Effector memory CD4-positive, alpha-beta T cell (primary cell): ENCODE results near the gene ULK4.
"Not testable (repeated sequence)": the region's sequence is repeated elsewhere in the genome, so short reads cannot be mapped to it uniquely, and the experiment has no call there.

Source experiments
- DNase-seq, 3 donors: peaks; one replicate each; pipeline ENCODE4 v3.0.0-alpha.2; 2020
- H3K27ac ChIP-seq: 2 replicates; pipeline ENCODE4 v1.7.0; 2013; ENCODE audit warnings: mild to moderate bottlenecking, low read length, moderate library complexity; ENCODE audit not compliant: insufficient read depth, poor library complexity, severe bottlenecking
- H3K27me3 ChIP-seq: replicated peaks from 2 replicates; pipeline ENCODE4 v1.7.0; 2013; ENCODE audit warnings: mild to moderate bottlenecking, low read length; ENCODE audit not compliant: insufficient read depth, control insufficient read depth, poor library complexity, severe bottlenecking
- H3K36me3 ChIP-seq: 2 replicates; pipeline ENCODE4 v1.7.0; 2013; ENCODE audit warnings: mild to moderate bottlenecking, low read length, moderate library complexity; ENCODE audit not compliant: control insufficient read depth, insufficient read depth
- H3K4me1 ChIP-seq: 2 replicates; pipeline ENCODE4 v1.7.0; 2013; ENCODE audit warnings: low read length, mild to moderate bottlenecking; ENCODE audit not compliant: control insufficient read depth, insufficient read depth, poor library complexity, severe bottlenecking
- H3K4me3 ChIP-seq: 2 replicates; pipeline ENCODE4 v1.7.0; 2013; ENCODE audit warnings: low read length, low read depth, mild to moderate bottlenecking; ENCODE audit not compliant: insufficient read depth, poor library complexity, severe bottlenecking
- H3K9me3 ChIP-seq: 2 replicates; pipeline ENCODE4 v1.7.0; 2013; ENCODE audit warnings: mild to moderate bottlenecking, low read length, moderate library complexity; ENCODE audit not compliant: control insufficient read depth

Gene ULK4

DNA sequence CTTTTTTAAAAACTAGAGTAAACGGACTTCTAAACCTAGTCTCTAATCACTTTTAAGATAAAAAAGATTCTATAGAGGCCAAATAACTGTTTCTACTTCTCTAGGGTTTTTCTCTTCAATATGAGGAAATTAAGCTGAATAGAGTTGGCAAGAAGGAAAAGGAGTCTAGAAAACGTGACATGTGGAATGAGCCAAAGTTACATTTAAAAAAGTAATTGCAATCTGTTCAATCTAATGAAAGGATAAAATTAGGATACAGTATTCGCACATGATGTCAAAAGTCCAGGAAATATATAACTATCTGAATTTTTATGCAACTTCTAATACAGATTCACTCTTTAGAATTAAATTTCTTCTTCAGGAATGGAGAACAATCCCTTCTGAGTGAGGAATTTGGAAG is 300.1 kb downstream of the ULK4 start:
- H3K4me3 ChIP-seq, result no peak overlapping the region
- H3K27ac ChIP-seq, result no peak overlapping the region
- H3K9me3 ChIP-seq, result no peaks in the 10 kb centered on the region
- H3K27me3 ChIP-seq, result no peaks in the 10 kb centered on the region
- H3K4me1 ChIP-seq, result no peaks in the 10 kb centered on the region
- DNase-seq, result no peak
- H3K36me3 ChIP-seq, result no peaks in the 10 kb centered on the region

DNA sequence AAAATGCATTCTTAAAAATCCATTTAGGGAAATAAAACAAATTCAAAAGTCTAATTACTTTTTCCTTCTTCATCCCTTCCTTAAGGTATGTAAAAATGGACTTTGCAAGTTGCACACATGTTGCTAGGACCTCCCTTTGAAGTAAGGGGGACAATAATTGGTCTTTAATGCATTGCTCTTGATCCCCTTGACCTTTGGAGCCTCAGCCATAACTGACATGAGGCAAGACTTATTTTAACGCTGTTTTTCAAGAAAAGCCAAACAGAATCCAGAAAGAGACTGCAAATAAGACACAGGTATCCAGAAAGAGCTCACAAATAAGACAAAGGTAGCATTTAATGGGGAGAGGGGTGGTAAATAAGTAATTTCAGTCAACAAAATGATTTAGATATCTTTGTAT is 301.4 kb downstream of the ULK4 start:
- Histone ChIP-seq H3K9me3 (no peaks in the 10 kb centered on the region), H3K27me3 (no peaks in the 10 kb centered on the region), H3K36me3 (no peaks in the 10 kb centered on the region), H3K4me3 (no peak overlapping the region), H3K4me1 (no peaks in the 10 kb centered on the region), H3K27ac (no peak overlapping the region)
- DNase-seq, result no peak

DNA sequence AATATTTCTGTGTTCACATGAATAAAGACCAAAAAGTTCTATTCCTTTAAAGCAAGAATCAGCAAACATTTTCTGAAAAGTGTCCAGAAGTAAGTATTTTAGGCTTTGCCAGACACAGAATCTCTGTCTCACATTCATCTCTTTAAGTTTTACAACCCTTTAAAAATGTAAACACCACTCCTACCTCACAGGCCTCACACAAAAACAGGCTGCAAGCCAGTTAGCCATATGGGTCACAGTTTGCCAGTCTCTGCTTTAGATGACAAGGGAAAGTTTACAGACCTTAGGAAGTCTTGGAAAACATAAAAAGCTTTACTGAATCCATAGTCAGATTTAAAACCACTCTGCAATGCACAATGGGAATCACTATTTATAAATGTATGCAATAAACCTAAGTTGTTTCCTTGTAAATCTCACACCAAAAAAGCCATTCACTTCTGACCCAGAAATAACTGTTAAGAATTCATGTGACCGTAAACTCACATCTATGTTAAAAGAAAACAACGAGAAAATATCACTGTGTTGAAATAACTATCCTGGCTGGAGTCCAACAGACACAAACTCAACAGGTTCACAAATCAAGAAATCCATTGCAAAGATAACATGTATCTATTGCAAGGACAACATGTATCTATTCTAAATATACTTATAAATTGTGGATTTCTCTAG is 308.2 kb downstream of the ULK4 start:
- Histone ChIP-seq H3K27me3 (no peaks in the 10 kb centered on the region), H3K4me1 (no peaks in the 10 kb centered on the region), H3K27ac (no peak overlapping the region), H3K9me3 (no peaks in the 10 kb centered on the region), H3K4me3 (no peak overlapping the region), H3K36me3 (no peaks in the 10 kb centered on the region)
- no peak for DNase-seq

DNA sequence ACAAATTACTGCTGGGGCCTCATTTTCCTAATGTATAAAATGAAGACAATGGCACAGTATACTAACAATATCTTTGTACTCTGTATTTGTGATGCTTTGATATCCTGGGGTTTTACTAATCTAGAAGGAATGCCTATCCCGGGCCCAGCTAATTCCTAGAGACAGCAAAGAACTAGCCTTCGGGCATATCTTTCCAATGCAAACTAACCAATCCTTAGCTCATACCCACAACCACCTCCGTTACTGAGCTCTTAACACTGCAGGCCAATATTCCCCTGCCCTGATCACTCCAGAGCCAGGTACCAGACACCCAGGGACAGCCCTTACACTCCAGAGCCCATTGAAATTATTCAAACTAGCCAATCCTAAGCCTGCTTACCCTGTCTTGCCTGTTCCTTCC is 309.0 kb downstream of the ULK4 start:
- Histone ChIP-seq H3K9me3 (no peaks in the 10 kb centered on the region), H3K4me3 (no peak overlapping the region), H3K4me1 (no peaks in the 10 kb centered on the region), H3K27ac (no peak overlapping the region), H3K36me3 (no peaks in the 10 kb centered on the region), H3K27me3 (no peaks in the 10 kb centered on the region)
- DNase-seq, result no peak

DNA sequence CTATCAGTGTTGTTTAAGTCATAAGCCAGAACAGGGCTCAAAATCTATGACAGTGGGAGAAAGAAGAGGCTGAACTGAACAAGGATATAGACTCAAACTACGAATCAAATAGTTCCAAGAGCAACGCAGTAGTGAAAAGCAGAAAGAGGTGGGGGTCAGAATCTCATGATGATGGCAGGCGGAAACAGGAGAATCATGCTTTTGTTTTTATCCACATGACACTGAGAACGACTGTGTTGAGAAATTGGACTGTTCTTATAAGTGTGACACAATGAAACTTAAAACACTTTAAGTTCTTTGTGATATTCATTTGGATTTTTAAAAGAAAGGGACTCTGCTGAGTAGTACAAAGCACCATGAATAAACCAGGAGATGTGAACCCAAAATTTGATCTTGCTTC is 309.4 kb downstream of the ULK4 start:
- Histone ChIP-seq H3K27ac (no peak overlapping the region), H3K9me3 (no peaks in the 10 kb centered on the region), H3K4me3 (no peak overlapping the region), H3K27me3 (no peaks in the 10 kb centered on the region), H3K36me3 (no peaks in the 10 kb centered on the region), H3K4me1 (no peaks in the 10 kb centered on the region)
- no peak for DNase-seq

DNA sequence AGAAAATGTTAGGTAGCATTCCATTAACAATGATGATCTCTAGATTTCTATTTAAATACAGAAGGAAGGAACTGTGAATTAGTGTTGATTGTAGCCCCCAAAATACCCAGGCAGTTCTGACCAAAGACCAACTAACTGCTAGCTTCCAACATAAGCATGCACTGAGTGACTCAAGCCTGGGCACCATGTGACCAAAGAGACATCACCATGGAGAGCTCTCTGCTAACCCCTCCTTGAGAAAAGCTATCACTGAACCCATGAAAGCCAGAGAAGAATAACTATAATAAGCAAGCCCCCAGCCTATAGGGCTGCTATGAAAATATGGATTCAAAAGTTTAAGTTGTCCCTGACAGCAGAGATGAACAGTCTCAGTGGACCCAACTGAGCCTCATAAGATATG is 310.2 kb downstream of the ULK4 start:
- no peak overlapping the region for H3K4me3 ChIP-seq
- no peak overlapping the region for H3K27ac ChIP-seq
- H3K36me3 ChIP-seq, result no peaks in the 10 kb centered on the region
- DNase-seq, result no peak
- H3K27me3 ChIP-seq, result no peaks in the 10 kb centered on the region
- no peaks in the 10 kb centered on the region for H3K9me3 ChIP-seq
- H3K4me1 ChIP-seq, result no peaks in the 10 kb centered on the region

DNA sequence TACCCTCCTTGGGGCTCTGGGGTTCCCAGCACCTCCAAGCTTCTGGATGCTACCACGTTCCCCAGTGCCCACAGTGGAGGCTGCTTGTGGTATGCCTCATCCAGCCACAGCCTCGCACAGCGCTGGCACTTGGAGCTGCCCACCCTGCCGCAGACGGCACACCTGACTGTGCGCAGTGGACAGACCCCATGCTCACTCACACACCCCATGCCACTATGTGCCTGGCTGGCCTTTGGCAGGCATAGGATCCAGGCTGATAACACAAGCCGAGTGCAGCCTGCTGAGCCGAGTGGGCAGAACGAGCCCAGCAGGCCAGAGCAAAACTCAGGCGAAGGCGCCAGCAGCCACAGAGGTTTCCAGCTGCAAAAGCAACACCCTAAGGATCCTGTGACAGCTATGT is 311.5 kb downstream of the ULK4 start:
- H3K27ac ChIP-seq, result no peak overlapping the region
- no peak for DNase-seq
- no peak overlapping the region for H3K4me3 ChIP-seq
- no peaks in the 10 kb centered on the region for H3K27me3 ChIP-seq
- no peaks in the 10 kb centered on the region for H3K9me3 ChIP-seq
- H3K4me1 ChIP-seq, result no peaks in the 10 kb centered on the region
- no peaks in the 10 kb centered on the region for H3K36me3 ChIP-seq

DNA sequence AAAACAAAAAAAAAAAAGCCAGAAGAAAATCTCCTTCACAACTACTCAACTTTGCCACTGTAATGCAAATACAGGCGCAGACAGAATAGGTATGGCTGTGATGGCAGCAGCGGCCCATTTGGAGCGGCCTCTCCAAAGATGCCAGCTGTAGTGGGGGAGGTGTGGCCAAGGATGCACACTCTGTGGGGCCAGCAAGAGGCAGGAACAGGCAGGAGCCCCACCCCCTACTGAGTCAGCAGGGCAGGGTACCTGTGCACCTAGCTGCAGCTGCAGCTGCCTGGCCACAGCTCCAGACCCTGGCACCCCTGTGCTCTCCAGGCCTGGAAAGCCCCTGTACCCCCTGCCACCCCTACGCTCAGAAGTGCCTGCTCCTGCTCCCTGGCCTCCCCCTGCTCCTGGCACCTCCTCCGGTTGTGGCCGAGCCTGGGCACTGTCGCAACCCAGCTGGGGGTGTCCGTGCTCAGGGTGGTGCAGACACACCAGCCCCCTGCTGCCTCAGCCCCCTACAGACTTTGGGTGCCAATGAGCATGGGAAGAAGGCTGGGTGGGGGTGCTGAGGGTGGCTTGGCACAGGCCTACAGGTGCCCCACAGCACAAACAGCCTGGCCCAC is 312.7 kb downstream of the ULK4 start:
- DNase-seq, result no peak
- no peak overlapping the region for H3K27ac ChIP-seq
- H3K4me1 ChIP-seq, result no peaks in the 10 kb centered on the region
- H3K9me3 ChIP-seq, result no peaks in the 10 kb centered on the region
- H3K27me3 ChIP-seq, result no peaks in the 10 kb centered on the region
- no peak overlapping the region for H3K4me3 ChIP-seq
- no peaks in the 10 kb centered on the region for H3K36me3 ChIP-seq

DNA sequence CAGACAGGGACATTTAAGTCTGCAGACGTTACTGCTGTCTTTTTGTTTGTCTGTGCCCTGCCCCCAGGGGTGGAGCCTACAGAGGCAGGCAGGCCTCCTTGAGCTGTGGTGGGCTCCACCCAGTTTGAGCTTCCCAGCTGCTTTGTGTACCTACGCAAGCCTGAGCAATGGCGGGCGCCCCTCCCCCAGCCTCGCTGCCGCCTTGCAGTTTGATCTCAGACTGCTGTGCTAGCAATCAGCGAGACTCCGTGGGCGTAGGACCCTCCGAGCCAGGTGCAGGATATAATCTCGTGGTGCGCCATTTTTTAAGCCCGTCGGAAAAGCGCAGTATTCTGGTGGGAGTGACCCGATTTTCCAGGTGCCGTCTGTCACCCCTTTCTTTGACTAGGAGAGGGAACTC is 314.2 kb downstream of the ULK4 start:
- not testable (repeated sequence) for H3K4me3 ChIP-seq, H3K9me3 ChIP-seq, H3K27ac ChIP-seq, H3K4me1 ChIP-seq, H3K27me3 ChIP-seq, DNase-seq, H3K36me3 ChIP-seq

DNA sequence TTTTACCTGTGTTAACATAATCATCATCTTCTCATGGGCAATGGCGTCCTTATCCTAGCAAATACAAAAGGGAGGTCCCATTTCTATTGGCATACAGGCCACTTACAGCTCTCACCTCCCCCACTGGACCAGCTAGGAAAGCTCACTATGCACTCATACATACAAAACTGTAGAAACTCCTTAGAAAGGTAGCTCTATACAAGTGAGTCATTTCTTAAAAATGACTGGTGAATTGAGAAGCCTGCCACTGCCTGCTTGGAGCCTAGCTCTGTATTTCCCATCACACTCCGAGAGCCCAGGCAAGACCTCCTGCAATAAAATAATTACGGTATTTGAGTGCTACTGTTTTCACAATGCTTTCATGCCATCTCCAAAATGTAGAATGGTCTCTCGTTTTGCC is 321.8 kb downstream of the ULK4 start:
- Histone ChIP-seq H3K27ac (no peak overlapping the region), H3K4me3 (no peak overlapping the region), H3K27me3 (no peaks in the 10 kb centered on the region), H3K9me3 (no peaks in the 10 kb centered on the region), H3K4me1 (no peaks in the 10 kb centered on the region), H3K36me3 (no peaks in the 10 kb centered on the region)
- DNase-seq, result no peak
